Measurements from ENCODE around the gene CELF4.

CELF4 gene

DNA sequence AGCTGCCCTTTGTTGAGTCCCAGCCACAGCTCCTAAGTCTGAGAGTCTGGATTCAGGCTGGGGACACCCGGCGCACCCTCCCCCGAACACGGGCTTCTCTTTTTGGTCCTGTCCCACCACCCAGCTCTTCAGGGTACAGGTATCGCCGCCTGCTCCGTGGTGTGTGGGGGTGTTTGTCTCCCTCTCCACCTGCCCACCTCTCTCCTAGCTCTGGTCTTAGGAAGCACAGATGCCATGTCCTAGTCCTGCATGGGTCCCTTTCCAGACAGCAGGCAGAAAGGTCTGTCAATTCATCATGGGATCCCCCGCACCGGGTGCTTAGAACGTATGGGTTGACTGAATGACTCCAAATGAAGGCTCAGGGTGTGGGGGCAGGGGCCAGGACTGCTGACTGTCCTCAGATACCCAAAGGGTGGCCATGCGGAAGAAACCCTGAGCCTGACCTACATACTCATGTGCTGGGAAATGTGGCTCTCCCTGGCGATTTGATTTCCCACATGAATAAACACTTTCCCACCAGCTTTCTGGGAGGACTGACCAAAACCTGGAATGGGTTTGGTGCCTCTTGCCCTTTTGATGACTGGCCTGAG lies 156.8 kb downstream of the CELF4 start:
- Histone ChIP-seq H3K4me3 (ENCODE audit: insufficient read depth, low read depth, low read length) (no peak overlapping the region), H3K9me3 (ENCODE audit: control insufficient read depth, low read length) (no peaks in the 10 kb centered on the region), H3K27me3 (ENCODE audit: control insufficient read depth, insufficient read depth, low read length, poor library complexity, severe bottlenecking) (no peaks in the 10 kb centered on the region), H3K4me1 (ENCODE audit: control insufficient read depth, insufficient read depth, low read length) (no peaks in the 10 kb centered on the region), H3K36me3 (ENCODE audit: control insufficient read depth, insufficient read depth, low read length) (no peaks in the 10 kb centered on the region), H3K27ac (ENCODE audit: insufficient read depth, low read depth, low read length, poor library complexity, severe bottlenecking) (no peak overlapping the region)
- 92 to 95% methylated on average over 10 to 12 of the region's 12 CpGs for WGBS, 2 experiments

- H3K27me3 ChIP-seq (ENCODE audit: control insufficient read depth, insufficient read depth, low read length, poor library complexity, severe bottlenecking) = no peaks in the 10 kb centered on the region
- no peak overlapping the region for H3K4me3 ChIP-seq (ENCODE audit: insufficient read depth, low read depth, low read length)
- 61 to 62% methylated on average over 3 of the region's 4 CpGs for WGBS, 2 experiments
- no peaks in the 10 kb centered on the region for H3K36me3 ChIP-seq (ENCODE audit: control insufficient read depth, insufficient read depth, low read length)
- no peak overlapping the region for H3K27ac ChIP-seq (ENCODE audit: insufficient read depth, low read depth, low read length, poor library complexity, severe bottlenecking)
- H3K9me3 ChIP-seq (ENCODE audit: control insufficient read depth, low read length) = no peaks in the 10 kb centered on the region
- peaks cover 5% of the 10 kb centered on the region for H3K4me1 ChIP-seq (ENCODE audit: control insufficient read depth, insufficient read depth, low read length)
Measured at GRCh38 chr18:37407571-37407970, 158.0 kb downstream of the CELF4 start.

- H3K4me1 ChIP-seq (ENCODE audit: control insufficient read depth, insufficient read depth, low read length) = peaks cover 5% of the 10 kb centered on the region
- 76 to 90% methylated on average over 3 to 6 of the region's 6 CpGs for WGBS, 2 experiments
- no peaks in the 10 kb centered on the region for H3K36me3 ChIP-seq (ENCODE audit: control insufficient read depth, insufficient read depth, low read length)
- no peaks in the 10 kb centered on the region for H3K9me3 ChIP-seq (ENCODE audit: control insufficient read depth, low read length)
- H3K27me3 ChIP-seq (ENCODE audit: control insufficient read depth, insufficient read depth, low read length, poor library complexity, severe bottlenecking) = no peaks in the 10 kb centered on the region
- no peak overlapping the region for H3K27ac ChIP-seq (ENCODE audit: insufficient read depth, low read depth, low read length, poor library complexity, severe bottlenecking)
- H3K4me3 ChIP-seq (ENCODE audit: insufficient read depth, low read depth, low read length) = no peak overlapping the region
Measured at GRCh38 chr18:37405772-37406171, 159.8 kb downstream of the CELF4 start.

GRCh38 chr18:37405229-37405628 lies 160.4 kb downstream of the CELF4 start:
- no peaks in the 10 kb centered on the region for H3K27me3 ChIP-seq (ENCODE audit: control insufficient read depth, insufficient read depth, low read length, poor library complexity, severe bottlenecking)
- H3K27ac ChIP-seq (ENCODE audit: insufficient read depth, low read depth, low read length, poor library complexity, severe bottlenecking) = no peak overlapping the region
- WGBS, 2 experiments = 92 to 96% methylated on average over 4 of the region's 4 CpGs
- H3K4me3 ChIP-seq (ENCODE audit: insufficient read depth, low read depth, low read length) = no peak overlapping the region
- H3K9me3 ChIP-seq (ENCODE audit: control insufficient read depth, low read length) = no peaks in the 10 kb centered on the region
- peaks cover 5% of the 10 kb centered on the region for H3K4me1 ChIP-seq (ENCODE audit: control insufficient read depth, insufficient read depth, low read length)
- no peaks in the 10 kb centered on the region for H3K36me3 ChIP-seq (ENCODE audit: control insufficient read depth, insufficient read depth, low read length)

DNA sequence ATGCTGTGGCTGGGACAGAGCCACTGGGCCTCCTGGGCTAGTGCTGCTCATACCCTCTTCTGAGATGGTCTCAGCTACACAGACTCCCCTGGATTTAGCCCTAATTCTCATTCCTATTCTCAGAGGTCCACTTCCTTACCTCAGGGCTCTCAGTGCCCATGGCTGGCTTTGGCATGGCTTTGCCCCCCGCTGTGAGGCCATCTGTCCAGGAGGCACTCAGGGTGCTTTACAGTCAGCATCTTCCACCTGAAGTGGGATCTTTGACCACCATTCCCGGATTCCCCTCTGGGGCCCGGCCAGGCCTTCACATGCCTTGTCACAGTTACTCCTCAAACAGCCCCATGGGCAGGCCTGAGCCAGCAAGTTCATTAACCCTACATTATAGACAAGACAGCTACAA lies 161.8 kb downstream of the CELF4 start:
- no peaks in the 10 kb centered on the region for H3K36me3 ChIP-seq (ENCODE audit: control insufficient read depth, insufficient read depth, low read length)
- no peaks in the 10 kb centered on the region for H3K9me3 ChIP-seq (ENCODE audit: control insufficient read depth, low read length)
- H3K27me3 ChIP-seq (ENCODE audit: control insufficient read depth, insufficient read depth, low read length, poor library complexity, severe bottlenecking) = no peaks in the 10 kb centered on the region
- 88 to 94% methylated on average over 3 of the region's 3 CpGs for WGBS, 2 experiments
- no peak overlapping the region for H3K27ac ChIP-seq (ENCODE audit: insufficient read depth, low read depth, low read length, poor library complexity, severe bottlenecking)
- peaks cover 5% of the 10 kb centered on the region for H3K4me1 ChIP-seq (ENCODE audit: control insufficient read depth, insufficient read depth, low read length)
- H3K4me3 ChIP-seq (ENCODE audit: insufficient read depth, low read depth, low read length) = no peak overlapping the region

- Histone ChIP-seq H3K4me1 (ENCODE audit: control insufficient read depth, insufficient read depth, low read length) (peaks cover 5% of the 10 kb centered on the region), H3K27ac (ENCODE audit: insufficient read depth, low read depth, low read length, poor library complexity, severe bottlenecking) (no peak overlapping the region)
- 77 to 87% methylated on average over 20 of the region's 20 CpGs for WGBS, 2 experiments
Measured at GRCh38 chr18:37403100-37403781, 162.4 kb downstream of the CELF4 start.

DNA sequence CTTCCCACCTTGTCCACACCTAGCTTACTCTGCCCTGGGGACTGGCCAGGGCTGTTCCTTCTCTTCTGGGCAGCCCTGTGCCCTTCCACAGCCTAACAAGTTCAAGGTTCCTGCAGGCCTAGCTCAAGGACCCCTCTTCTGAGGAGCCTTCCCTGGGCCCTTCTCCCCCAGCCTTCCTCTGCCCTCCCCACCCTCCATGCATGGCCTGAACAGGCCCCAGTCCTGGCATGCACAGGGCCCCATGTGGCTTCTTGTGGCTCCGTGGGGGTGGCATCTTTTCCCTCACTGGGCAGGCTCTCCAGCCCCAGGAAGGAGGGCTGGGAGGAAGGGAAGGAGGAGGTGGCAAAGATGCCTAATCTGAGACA lies 162.9 kb downstream of the CELF4 start:
- Histone ChIP-seq H3K27me3 (ENCODE audit: control insufficient read depth, insufficient read depth, low read length, poor library complexity, severe bottlenecking) (peaks cover 4% of the 10 kb centered on the region), H3K4me1 (ENCODE audit: control insufficient read depth, insufficient read depth, low read length) (peaks cover 11% of the 10 kb centered on the region), H3K27ac (ENCODE audit: insufficient read depth, low read depth, low read length, poor library complexity, severe bottlenecking) (no peak overlapping the region), H3K36me3 (ENCODE audit: control insufficient read depth, insufficient read depth, low read length) (no peaks in the 10 kb centered on the region), H3K9me3 (ENCODE audit: control insufficient read depth, low read length) (no peaks in the 10 kb centered on the region), H3K4me3 (ENCODE audit: insufficient read depth, low read depth, low read length) (no peak overlapping the region)
- WGBS, 2 experiments = 27 to 34% methylated on average over 1 of the region's 1 CpG

More at GRCh38 chr18:37403100-37403781, 162.4 kb downstream of the CELF4 start:
- H3K4me3 ChIP-seq (ENCODE audit: insufficient read depth, low read depth, low read length) = no peak overlapping the region
- H3K27me3 ChIP-seq (ENCODE audit: control insufficient read depth, insufficient read depth, low read length, poor library complexity, severe bottlenecking) = no peaks in the 10 kb centered on the region
- H3K9me3 ChIP-seq (ENCODE audit: control insufficient read depth, low read length) = no peaks in the 10 kb centered on the region
- H3K36me3 ChIP-seq (ENCODE audit: control insufficient read depth, insufficient read depth, low read length) = no peaks in the 10 kb centered on the region

DNA sequence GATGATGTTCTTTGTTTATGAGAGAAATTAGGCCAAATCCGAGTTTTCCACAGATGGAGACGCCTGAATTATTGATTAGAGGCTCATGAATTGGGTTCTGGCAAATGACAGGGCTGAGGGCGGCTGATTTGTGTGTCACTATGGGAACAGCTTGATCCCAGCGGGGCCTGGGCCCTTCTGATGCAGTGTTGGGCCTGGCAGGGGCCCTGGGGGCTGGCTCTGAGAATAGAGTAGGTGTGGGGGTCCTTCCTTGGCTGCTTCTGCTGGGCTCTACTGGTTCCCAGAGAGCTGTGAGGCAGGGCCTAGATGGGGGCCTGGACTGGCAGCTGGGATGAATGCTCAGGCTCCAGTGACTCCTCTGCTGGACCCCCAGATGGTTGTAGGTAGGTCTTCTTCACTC lies 164.8 kb downstream of the CELF4 start:
- Histone ChIP-seq H3K27ac (ENCODE audit: insufficient read depth, low read depth, low read length, poor library complexity, severe bottlenecking) (no peak overlapping the region), H3K4me3 (ENCODE audit: insufficient read depth, low read depth, low read length) (no peak overlapping the region), H3K27me3 (ENCODE audit: control insufficient read depth, insufficient read depth, low read length, poor library complexity, severe bottlenecking) (peaks cover 18% of the 10 kb centered on the region), H3K9me3 (ENCODE audit: control insufficient read depth, low read length) (no peaks in the 10 kb centered on the region), H3K4me1 (ENCODE audit: control insufficient read depth, insufficient read depth, low read length) (peaks cover 12% of the 10 kb centered on the region), H3K36me3 (ENCODE audit: control insufficient read depth, insufficient read depth, low read length) (no peaks in the 10 kb centered on the region)
- 88 to 90% methylated on average over 4 of the region's 4 CpGs for WGBS, 2 experiments

- Histone ChIP-seq H3K27me3 (ENCODE audit: control insufficient read depth, insufficient read depth, low read length, poor library complexity, severe bottlenecking) (peaks cover 42% of the 10 kb centered on the region), H3K27ac (ENCODE audit: insufficient read depth, low read depth, low read length, poor library complexity, severe bottlenecking) (no peak overlapping the region), H3K4me1 (ENCODE audit: control insufficient read depth, insufficient read depth, low read length) (peaks cover 12% of the 10 kb centered on the region), H3K4me3 (ENCODE audit: insufficient read depth, low read depth, low read length) (no peak overlapping the region), H3K9me3 (ENCODE audit: control insufficient read depth, low read length) (no peaks in the 10 kb centered on the region), H3K36me3 (ENCODE audit: control insufficient read depth, insufficient read depth, low read length) (no peaks in the 10 kb centered on the region)
- WGBS, 2 experiments = 82 to 84% methylated on average over 14 of the region's 14 CpGs
Measured at GRCh38 chr18:37398248-37398920, 167.2 kb downstream of the CELF4 start.

DNA sequence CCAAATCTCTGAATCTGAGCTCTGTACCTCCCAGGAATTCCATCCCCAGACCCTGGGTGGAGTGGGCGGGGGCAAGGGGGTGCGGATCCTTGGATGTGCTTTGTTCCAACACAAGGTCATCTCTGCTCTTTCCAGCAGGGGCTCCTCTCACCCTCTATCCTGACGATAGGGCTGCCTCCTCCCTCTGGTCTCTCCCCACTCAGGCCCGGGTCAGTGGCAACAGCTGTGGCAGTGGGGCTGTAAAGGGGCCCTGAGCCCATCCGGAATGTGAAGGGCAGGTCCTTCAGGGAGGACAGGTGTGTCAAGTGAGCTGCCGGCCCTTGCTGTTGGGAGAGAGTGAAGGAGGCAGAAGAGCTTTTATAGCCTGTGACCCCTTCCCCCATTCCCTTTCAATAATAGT lies 167.8 kb downstream of the CELF4 start:
- H3K36me3 ChIP-seq (ENCODE audit: control insufficient read depth, insufficient read depth, low read length) = no peaks in the 10 kb centered on the region
- no peaks in the 10 kb centered on the region for H3K9me3 ChIP-seq (ENCODE audit: control insufficient read depth, low read length)
- no peak overlapping the region for H3K27ac ChIP-seq (ENCODE audit: insufficient read depth, low read depth, low read length, poor library complexity, severe bottlenecking)
- peaks cover 8% of the 10 kb centered on the region for H3K4me1 ChIP-seq (ENCODE audit: control insufficient read depth, insufficient read depth, low read length)
- H3K27me3 ChIP-seq (ENCODE audit: control insufficient read depth, insufficient read depth, low read length, poor library complexity, severe bottlenecking) = peaks cover 47% of the 10 kb centered on the region
- no peak overlapping the region for H3K4me3 ChIP-seq (ENCODE audit: insufficient read depth, low read depth, low read length)
- WGBS, 2 experiments = 71 to 73% methylated on average over 6 of the region's 6 CpGs

All from ectodermal cell (in vitro differentiated cells).